GM21723 (cell line): Measurements from ENCODE around the gene SUPT20H.

Source experiments
- ATAC-seq: cut with Tn5 transposase; IDR thresholded peaks from one replicate; pipeline ENCODE4 v1.9.1; 2021; ENCODE audit warnings: mild to moderate bottlenecking, moderate library complexity; ENCODE audit not compliant: unreplicated experiment

SUPT20H gene

GRCh38 chr13:37058910-37059847, at the start of gene SUPT20H:
Gene SUPT20H (minus strand): TSS chr13:37059688. CDS start chr13:37051490, 8,198 bp downstream.
- peak; percentile 98 for ATAC-seq

GRCh38 chr13:37109051-37109678, 49.7 kb upstream of the SUPT20H start:
- no peak for ATAC-seq

GRCh38 chr13:37107868-37108267, 48.4 kb upstream of the SUPT20H start:
- ATAC-seq = no peak

GRCh38 chr13:37107456-37107855, 48.0 kb upstream of the SUPT20H start:
- no peak for ATAC-seq

GRCh38 chr13:37106642-37107041, 47.2 kb upstream of the SUPT20H start:
- ATAC-seq = no peak

- no peak for ATAC-seq
Observed at GRCh38 chr13:37105251-37105714, 45.8 kb upstream of the SUPT20H start, which contains the start of gene CSNK1A1L. Gene CSNK1A1L (minus strand): TSS chr13:37105664. CDS start chr13:37105256, 408 bp downstream.

- ATAC-seq = no peak
Observed at GRCh38 chr13:37102896-37103295, 43.4 kb upstream of the SUPT20H start.

GRCh38 chr13:37101201-37101600, 41.7 kb upstream of the SUPT20H start:
- ATAC-seq = no peak

GRCh38 chr13:37100731-37101130, 41.2 kb upstream of the SUPT20H start:
- no peak for ATAC-seq

- ATAC-seq = no peak
Observed at GRCh38 chr13:37097076-37097475, 37.6 kb upstream of the SUPT20H start.

GRCh38 chr13:37094840-37095239, 35.4 kb upstream of the SUPT20H start:
- no peak for ATAC-seq

GRCh38 chr13:37094099-37094498, 34.6 kb upstream of the SUPT20H start:
- no peak for ATAC-seq

- no peak for ATAC-seq
Observed at GRCh38 chr13:37091835-37092234, 32.3 kb upstream of the SUPT20H start.

GRCh38 chr13:37090912-37091311, 31.4 kb upstream of the SUPT20H start:
- no peak for ATAC-seq

- ATAC-seq = no peak
Observed at GRCh38 chr13:37089495-37089894, 30.0 kb upstream of the SUPT20H start.

GRCh38 chr13:37087486-37087885, 28.0 kb upstream of the SUPT20H start:
- ATAC-seq = no peak

- ATAC-seq = no peak
Observed at GRCh38 chr13:37085606-37086005, 26.1 kb upstream of the SUPT20H start.

- ATAC-seq = no peak
Observed at GRCh38 chr13:37076818-37077217, 17.3 kb upstream of the SUPT20H start.

GRCh38 chr13:37075164-37075563, 15.7 kb upstream of the SUPT20H start:
- ATAC-seq = no peak

- no peak for ATAC-seq
Observed at GRCh38 chr13:37074703-37075102, 15.2 kb upstream of the SUPT20H start.

- no peak for ATAC-seq
Observed at GRCh38 chr13:37072024-37072423, 12.5 kb upstream of the SUPT20H start.

- no peak for ATAC-seq
Observed at GRCh38 chr13:37070956-37071355, 11.5 kb upstream of the SUPT20H start.
